A673 (cell line): ENCODE data around the gene RBM12. TPM values are rescaled to one million over a fixed set of nuclear protein-coding genes. Genes with fewer than 3 reads are reported as not detected.

Experiments
- BruUV-seq: library from RNA; stranded (reverse); fragments of 400-500 nt; replicated peaks from 2 replicates; lab custom pipeline; 2021; lab: Mats Ljungman, UMichigan
- CTCF ChIA-PET: fragments of 300-600 bp; sonication (Branson Sonifier 250); formaldehyde crosslinking; loops from one replicate; lab custom pipeline; 2022; ENCODE audit warnings: antibody characterized with exemption; lab: Charles Lee
- POLR2A ChIA-PET: fragments of 300-600 bp; sonication (Branson Sonifier 250); formaldehyde crosslinking; loops from one replicate; lab custom pipeline; 2022; ENCODE audit warnings: antibody characterized with exemption; ENCODE audit not compliant: low non-redundant PET; lab: Charles Lee
- DNase-seq: peaks from one replicate; pipeline ENCODE4 v3.0.0-alpha.2; 2015; ENCODE audit warnings: low spot score
- H3K27ac ChIP-seq: fragments of 200-600 bp; sonication (generic); 2 replicates; pipeline ENCODE4 v1.5.1; 2016; ENCODE audit warnings: mixed run types, low read depth, mild to moderate bottlenecking, mixed read lengths, antibody characterized with exemption, low read length; ENCODE audit not compliant: poor library complexity, severe bottlenecking
- H3K27me3 ChIP-seq: fragments of 200-600 bp; sonication (generic); replicated peaks from 2 replicates; pipeline ENCODE4 v1.6.1; 2017; ENCODE audit warnings: mixed run types, low read depth, mild to moderate bottlenecking, mixed read lengths, antibody characterized with exemption, low read length; ENCODE audit not compliant: insufficient read depth, poor library complexity
- H3K36me3 ChIP-seq: fragments of 200-600 bp; sonication (generic); 2 replicates; pipeline ENCODE4 v1.6.1; 2016; ENCODE audit warnings: mixed run types, mild to moderate bottlenecking, mixed read lengths, antibody characterized with exemption, low read length; ENCODE audit not compliant: insufficient read depth, poor library complexity, severe bottlenecking
- H3K4me1 ChIP-seq: fragments of 200-600 bp; sonication (generic); 2 replicates; pipeline ENCODE4 v1.6.1; 2017; ENCODE audit warnings: mixed run types, mild to moderate bottlenecking, mixed read lengths, antibody characterized with exemption, low read length; ENCODE audit not compliant: insufficient read depth, poor library complexity, severe bottlenecking
- H3K4me3 ChIP-seq: fragments of 200-600 bp; sonication (generic); 2 replicates; pipeline ENCODE4 v1.5.1; 2016; ENCODE audit warnings: low read depth, mixed run types, mild to moderate bottlenecking, mixed read lengths, low read length; ENCODE audit not compliant: poor library complexity, severe bottlenecking
- H3K9me3 ChIP-seq: fragments of 200-600 bp; sonication (generic); 2 replicates; pipeline ENCODE4 v1.6.1; 2016; ENCODE audit warnings: mixed run types, low read depth, mild to moderate bottlenecking, mixed read lengths, antibody characterized with exemption, low read length; ENCODE audit not compliant: poor library complexity, severe bottlenecking
- CTCF ChIP-seq: fragments of 300-800, 200-600 bp; sonication (generic); conservative IDR thresholded peaks from 2 replicates; pipeline ENCODE4 v1.5.1; 2017; ENCODE audit warnings: low read depth, mild to moderate bottlenecking, antibody characterized with exemption, low read length, moderate library complexity, mixed read lengths
- EZH2 ChIP-seq: fragments of 200-600 bp; sonication (generic); IDR thresholded peaks from 2 replicates; pipeline ENCODE4 v1.6.1; 2017; ENCODE audit warnings: borderline replicate concordance, low read depth, mild to moderate bottlenecking, mixed read lengths, antibody characterized with exemption, low read length; ENCODE audit not compliant: poor library complexity, severe bottlenecking
- intact Hi-C: fragments of 100-400 bp; cut with micrococcal nuclease; formaldehyde crosslinking; loops from one replicate; pipeline ENCODE4 v1.10.0; 2022; ENCODE audit not compliant: unreplicated experiment
- total RNA-seq: library from RNA; stranded (reverse); gene quantifications from 2 replicates; pipeline ENCODE4 v1.2.3, GENCODE V29; 2021

The RBM12 gene
- total RNA-seq, 1 experiment from 2014 or later, result 124 TPM

GRCh38 chr20:35627121-35627520 lies 37.6 kb downstream of the RBM12 start:
- ChIA-PET CTCF (no interaction called here), POLR2A (no interaction called here)
- Histone ChIP-seq H3K27ac (no peak overlapping the region), H3K27me3 (no peaks in the 10 kb centered on the region), H3K9me3 (no peaks in the 10 kb centered on the region), H3K4me3 (no peak overlapping the region), H3K36me3 (peaks cover 46% of the 10 kb centered on the region), H3K4me1 (no peaks in the 10 kb centered on the region)
- no peak for TF ChIP-seq CTCF
- TF ChIP-seq EZH2, result no peak
- no peak for DNase-seq
- no TSS peak for BruUV-seq
- intact Hi-C loops, result no loop called here

- Histone ChIP-seq H3K4me1 (no peaks in the 10 kb centered on the region), H3K9me3 (no peaks in the 10 kb centered on the region), H3K36me3 (peaks cover 40% of the 10 kb centered on the region), H3K27me3 (no peaks in the 10 kb centered on the region), H3K4me3 (no peak overlapping the region), H3K27ac (no peak overlapping the region)
- TF ChIP-seq CTCF (no peak), EZH2 (no peak)
- DNase-seq, result no peak
- TSS peak; percentile 40 for BruUV-seq
- intact Hi-C loops, result no loop called here
- POLR2A ChIA-PET, result no interaction called here
- CTCF ChIA-PET, result no interaction called here
These were observed 38.2 kb downstream of the RBM12 start for GRCh38 chr20:35626386-35627001.

- no peak overlapping the region for H3K4me3 ChIP-seq
- DNase-seq, result no peak
- CTCF ChIA-PET, result no interaction called here
- H3K4me1 ChIP-seq, result no peaks in the 10 kb centered on the region
- TF ChIP-seq CTCF (no peak), EZH2 (no peak)
- no peak overlapping the region for H3K27ac ChIP-seq
- H3K27me3 ChIP-seq, result no peaks in the 10 kb centered on the region
- peaks cover 33% of the 10 kb centered on the region for H3K36me3 ChIP-seq
- POLR2A ChIA-PET, result no interaction called here
- BruUV-seq, result no TSS peak
- intact Hi-C loops, result no loop called here
- H3K9me3 ChIP-seq, result no peaks in the 10 kb centered on the region
These were observed 38.9 kb downstream of the RBM12 start for GRCh38 chr20:35625584-35626385.
